Measurements from ENCODE around the gene CXorf58. TPM values are rescaled to one million over a fixed set of nuclear protein-coding genes. Genes with fewer than 3 reads are reported as not detected.
"Not testable (repeated sequence)": the region's sequence is repeated elsewhere in the genome, so short reads cannot be mapped to it uniquely, and the experiment has no call there.

Gene CXorf58
- polyA plus RNA-seq, 2 donors, result 0.02 to 0.06 TPM

GRCh38 chrX:23944234-23944633 is 36.4 kb downstream of the CXorf58 start:
- no peaks in the 10 kb centered on the region for H3K4me1 ChIP-seq (ENCODE audit: control insufficient read depth in 2 of 2, insufficient read depth in 2 of 2, low read length in 1 of 2)
- no peak overlapping the region for H3K27ac ChIP-seq (ENCODE audit: low read depth in 2 of 2, low read length in 1 of 2)
- H3K36me3 ChIP-seq (ENCODE audit: control insufficient read depth in 2 of 2, insufficient read depth in 2 of 2, low read length in 1 of 2), result no peaks in the 10 kb centered on the region
- WGBS, 2 donors, result 33 to 36% methylated on average over 1 of the region's 1 CpG
- H3K4me3 ChIP-seq (ENCODE audit: low read depth in 1 of 2, low read length in 2 of 2), result no peak overlapping the region
- H3K9me3 ChIP-seq (ENCODE audit: control insufficient read depth in 2 of 2, insufficient read depth in 1 of 2, low read depth in 1 of 2, low read length in 1 of 2), result no peaks in the 10 kb centered on the region
- no peaks in the 10 kb centered on the region for H3K27me3 ChIP-seq (ENCODE audit: control insufficient read depth in 1 of 2, insufficient read depth in 2 of 2, low read length in 2 of 2)

GRCh38 chrX:23945206-23945605 is 37.4 kb downstream of the CXorf58 start:
- H3K4me3 ChIP-seq (ENCODE audit: low read depth in 1 of 2, low read length in 2 of 2), result no peak overlapping the region
- H3K27ac ChIP-seq (ENCODE audit: low read depth in 2 of 2, low read length in 1 of 2), result no peak overlapping the region
- H3K36me3 ChIP-seq (ENCODE audit: control insufficient read depth in 2 of 2, insufficient read depth in 2 of 2, low read length in 1 of 2), result no peaks in the 10 kb centered on the region
- H3K9me3 ChIP-seq (ENCODE audit: control insufficient read depth in 2 of 2, insufficient read depth in 1 of 2, low read depth in 1 of 2, low read length in 1 of 2), result no peaks in the 10 kb centered on the region
- H3K4me1 ChIP-seq (ENCODE audit: control insufficient read depth in 2 of 2, insufficient read depth in 2 of 2, low read length in 1 of 2), result no peaks in the 10 kb centered on the region
- H3K27me3 ChIP-seq (ENCODE audit: control insufficient read depth in 1 of 2, insufficient read depth in 2 of 2, low read length in 2 of 2), result no peaks in the 10 kb centered on the region
- 64 to 78% methylated on average over 1 of the region's 1 CpG for WGBS, 2 donors

- no peaks in the 10 kb centered on the region for H3K9me3 ChIP-seq (ENCODE audit: control insufficient read depth in 2 of 2, insufficient read depth in 1 of 2, low read depth in 1 of 2, low read length in 1 of 2)
- H3K4me1 ChIP-seq (ENCODE audit: control insufficient read depth in 2 of 2, insufficient read depth in 2 of 2, low read length in 1 of 2), result no peaks in the 10 kb centered on the region
- H3K4me3 ChIP-seq (ENCODE audit: low read depth in 1 of 2, low read length in 2 of 2), result no peak overlapping the region
- H3K36me3 ChIP-seq (ENCODE audit: control insufficient read depth in 2 of 2, insufficient read depth in 2 of 2, low read length in 1 of 2), result no peaks in the 10 kb centered on the region
- H3K27me3 ChIP-seq (ENCODE audit: control insufficient read depth in 1 of 2, insufficient read depth in 2 of 2, low read length in 2 of 2), result no peaks in the 10 kb centered on the region
- WGBS, 2 donors, result 50 to 55% methylated on average over 3 of the region's 3 CpGs
- H3K27ac ChIP-seq (ENCODE audit: low read depth in 2 of 2, low read length in 1 of 2), result no peak overlapping the region
Measured at GRCh38 chrX:23952391-23952790, 44.6 kb downstream of the CXorf58 start.

- H3K4me1 ChIP-seq (ENCODE audit: control insufficient read depth in 2 of 2, insufficient read depth in 2 of 2, low read length in 1 of 2), result no peaks in the 10 kb centered on the region
- WGBS, 2 donors, result 29 to 43% methylated on average over 9 of the region's 9 CpGs
- peak overlapping the region in 1 of 2 donors; percentile 65 for H3K27ac ChIP-seq (ENCODE audit: low read depth in 2 of 2, low read length in 1 of 2)
- H3K4me3 ChIP-seq (ENCODE audit: low read depth in 1 of 2, low read length in 2 of 2), result no peak overlapping the region
- H3K36me3 ChIP-seq (ENCODE audit: control insufficient read depth in 2 of 2, insufficient read depth in 2 of 2, low read length in 1 of 2), result no peaks in the 10 kb centered on the region
- H3K27me3 ChIP-seq (ENCODE audit: control insufficient read depth in 1 of 2, insufficient read depth in 2 of 2, low read length in 2 of 2), result no peaks in the 10 kb centered on the region
- no peaks in the 10 kb centered on the region for H3K9me3 ChIP-seq (ENCODE audit: control insufficient read depth in 2 of 2, insufficient read depth in 1 of 2, low read depth in 1 of 2, low read length in 1 of 2)
Measured at GRCh38 chrX:23952984-23953907, 45.4 kb downstream of the CXorf58 start.

- WGBS, 2 donors, result 87 to 94% methylated on average over 11 of the region's 11 CpGs
- Histone ChIP-seq H3K4me3 (ENCODE audit: low read depth in 1 of 2, low read length in 2 of 2) (no peak overlapping the region), H3K36me3 (ENCODE audit: control insufficient read depth in 2 of 2, insufficient read depth in 2 of 2, low read length in 1 of 2) (no peaks in the 10 kb centered on the region), H3K27ac (ENCODE audit: low read depth in 2 of 2, low read length in 1 of 2) (no peak overlapping the region), H3K9me3 (ENCODE audit: control insufficient read depth in 2 of 2, insufficient read depth in 1 of 2, low read depth in 1 of 2, low read length in 1 of 2) (no peaks in the 10 kb centered on the region), H3K27me3 (ENCODE audit: control insufficient read depth in 1 of 2, insufficient read depth in 2 of 2, low read length in 2 of 2) (no peaks in the 10 kb centered on the region), H3K4me1 (ENCODE audit: control insufficient read depth in 2 of 2, insufficient read depth in 2 of 2, low read length in 1 of 2) (no peaks in the 10 kb centered on the region)
Measured at GRCh38 chrX:23953908-23954269, 46.1 kb downstream of the CXorf58 start.

- H3K9me3 ChIP-seq (ENCODE audit: control insufficient read depth in 2 of 2, insufficient read depth in 1 of 2, low read depth in 1 of 2, low read length in 1 of 2), result no peaks in the 10 kb centered on the region
- H3K27me3 ChIP-seq (ENCODE audit: control insufficient read depth in 1 of 2, insufficient read depth in 2 of 2, low read length in 2 of 2), result no peaks in the 10 kb centered on the region
- no peaks in the 10 kb centered on the region for H3K36me3 ChIP-seq (ENCODE audit: control insufficient read depth in 2 of 2, insufficient read depth in 2 of 2, low read length in 1 of 2)
- 60 to 88% methylated on average over 4 of the region's 4 CpGs for WGBS, 2 donors
- H3K27ac ChIP-seq (ENCODE audit: low read depth in 2 of 2, low read length in 1 of 2), result no peak overlapping the region
- H3K4me1 ChIP-seq (ENCODE audit: control insufficient read depth in 2 of 2, insufficient read depth in 2 of 2, low read length in 1 of 2), result no peaks in the 10 kb centered on the region
- no peak overlapping the region for H3K4me3 ChIP-seq (ENCODE audit: low read depth in 1 of 2, low read length in 2 of 2)
Measured at GRCh38 chrX:23954396-23954795, 46.6 kb downstream of the CXorf58 start.

GRCh38 chrX:23959781-23960180 is 52.0 kb downstream of the CXorf58 start:
- Histone ChIP-seq H3K4me1 (ENCODE audit: control insufficient read depth in 2 of 2, insufficient read depth in 2 of 2, low read length in 1 of 2) (no peaks in the 10 kb centered on the region), H3K4me3 (ENCODE audit: low read depth in 1 of 2, low read length in 2 of 2) (no peak overlapping the region), H3K27me3 (ENCODE audit: control insufficient read depth in 1 of 2, insufficient read depth in 2 of 2, low read length in 2 of 2) (no peaks in the 10 kb centered on the region), H3K27ac (ENCODE audit: low read depth in 2 of 2, low read length in 1 of 2) (no peak overlapping the region), H3K36me3 (ENCODE audit: control insufficient read depth in 2 of 2, insufficient read depth in 2 of 2, low read length in 1 of 2) (no peaks in the 10 kb centered on the region), H3K9me3 (ENCODE audit: control insufficient read depth in 2 of 2, insufficient read depth in 1 of 2, low read depth in 1 of 2, low read length in 1 of 2) (no peaks in the 10 kb centered on the region)
- WGBS, 2 donors, result 84 to 86% methylated on average over 3 of the region's 3 CpGs

GRCh38 chrX:23964191-23964590 is 56.4 kb downstream of the CXorf58 start:
- WGBS, 2 donors, result 50 to 57% methylated on average over 5 of the region's 5 CpGs
- no peaks in the 10 kb centered on the region for H3K36me3 ChIP-seq (ENCODE audit: control insufficient read depth in 2 of 2, insufficient read depth in 2 of 2, low read length in 1 of 2)
- no peaks in the 10 kb centered on the region for H3K27me3 ChIP-seq (ENCODE audit: control insufficient read depth in 1 of 2, insufficient read depth in 2 of 2, low read length in 2 of 2)
- H3K9me3 ChIP-seq (ENCODE audit: control insufficient read depth in 2 of 2, insufficient read depth in 1 of 2, low read depth in 1 of 2, low read length in 1 of 2), result no peaks in the 10 kb centered on the region
- H3K4me3 ChIP-seq (ENCODE audit: low read depth in 1 of 2, low read length in 2 of 2), result no peak overlapping the region
- H3K4me1 ChIP-seq (ENCODE audit: control insufficient read depth in 2 of 2, insufficient read depth in 2 of 2, low read length in 1 of 2), result no peaks in the 10 kb centered on the region
- H3K27ac ChIP-seq (ENCODE audit: low read depth in 2 of 2, low read length in 1 of 2), result no peak overlapping the region

GRCh38 chrX:23965630-23966029 is 57.8 kb downstream of the CXorf58 start:
- H3K9me3 ChIP-seq (ENCODE audit: control insufficient read depth in 2 of 2, insufficient read depth in 1 of 2, low read depth in 1 of 2, low read length in 1 of 2); H3K4me3 ChIP-seq (ENCODE audit: low read depth in 1 of 2, low read length in 2 of 2); H3K36me3 ChIP-seq (ENCODE audit: control insufficient read depth in 2 of 2, insufficient read depth in 2 of 2, low read length in 1 of 2); H3K27me3 ChIP-seq (ENCODE audit: control insufficient read depth in 1 of 2, insufficient read depth in 2 of 2, low read length in 2 of 2); H3K4me1 ChIP-seq (ENCODE audit: control insufficient read depth in 2 of 2, insufficient read depth in 2 of 2, low read length in 1 of 2); H3K27ac ChIP-seq (ENCODE audit: low read depth in 2 of 2, low read length in 1 of 2): not testable (repeated sequence)
- 92 to 94% methylated on average over 8 of the region's 8 CpGs for WGBS, 2 donors

- H3K9me3 ChIP-seq (ENCODE audit: control insufficient read depth in 2 of 2, insufficient read depth in 1 of 2, low read depth in 1 of 2, low read length in 1 of 2), result no peaks in the 10 kb centered on the region
- no peaks in the 10 kb centered on the region for H3K36me3 ChIP-seq (ENCODE audit: control insufficient read depth in 2 of 2, insufficient read depth in 2 of 2, low read length in 1 of 2)
- no peak overlapping the region for H3K4me3 ChIP-seq (ENCODE audit: low read depth in 1 of 2, low read length in 2 of 2)
- H3K27ac ChIP-seq (ENCODE audit: low read depth in 2 of 2, low read length in 1 of 2), result no peak overlapping the region
- WGBS, 2 donors, result 79 to 88% methylated on average over 4 of the region's 4 CpGs
- no peaks in the 10 kb centered on the region for H3K27me3 ChIP-seq (ENCODE audit: control insufficient read depth in 1 of 2, insufficient read depth in 2 of 2, low read length in 2 of 2)
- no peaks in the 10 kb centered on the region for H3K4me1 ChIP-seq (ENCODE audit: control insufficient read depth in 2 of 2, insufficient read depth in 2 of 2, low read length in 1 of 2)
Measured at GRCh38 chrX:23978491-23978890, 70.7 kb downstream of the CXorf58 start.

Measured in esophagus (tissue), 2 donors.